OCI-LY7 (cell line): ENCODE measurements around the gene CDH23.

Experiments
- EZH2phosphoT487 ChIP-seq: fragments of 200-600 bp; sonication (generic); IDR thresholded peaks from 2 replicates; pipeline ENCODE4 v1.6.1; 2018; ENCODE audit warnings: low read depth, borderline replicate concordance, mild to moderate bottlenecking, mixed run types, antibody characterized with exemption, low read length, moderate library complexity, mixed read lengths
- TF ChIP-seq, protein P1 (sequence below): fragments of 200-600 bp; sonication (generic); conservative IDR thresholded peaks from 2 replicates; pipeline ENCODE4 v1.5.1; 2014; ENCODE audit warnings: mild to moderate bottlenecking, antibody characterized with exemption, low read length, moderate library complexity, mixed read lengths

GRCh38 chr10:71431239-71432100 lies 34.8 kb downstream of the CDH23 start:
- TF ChIP-seq, protein P1, sequence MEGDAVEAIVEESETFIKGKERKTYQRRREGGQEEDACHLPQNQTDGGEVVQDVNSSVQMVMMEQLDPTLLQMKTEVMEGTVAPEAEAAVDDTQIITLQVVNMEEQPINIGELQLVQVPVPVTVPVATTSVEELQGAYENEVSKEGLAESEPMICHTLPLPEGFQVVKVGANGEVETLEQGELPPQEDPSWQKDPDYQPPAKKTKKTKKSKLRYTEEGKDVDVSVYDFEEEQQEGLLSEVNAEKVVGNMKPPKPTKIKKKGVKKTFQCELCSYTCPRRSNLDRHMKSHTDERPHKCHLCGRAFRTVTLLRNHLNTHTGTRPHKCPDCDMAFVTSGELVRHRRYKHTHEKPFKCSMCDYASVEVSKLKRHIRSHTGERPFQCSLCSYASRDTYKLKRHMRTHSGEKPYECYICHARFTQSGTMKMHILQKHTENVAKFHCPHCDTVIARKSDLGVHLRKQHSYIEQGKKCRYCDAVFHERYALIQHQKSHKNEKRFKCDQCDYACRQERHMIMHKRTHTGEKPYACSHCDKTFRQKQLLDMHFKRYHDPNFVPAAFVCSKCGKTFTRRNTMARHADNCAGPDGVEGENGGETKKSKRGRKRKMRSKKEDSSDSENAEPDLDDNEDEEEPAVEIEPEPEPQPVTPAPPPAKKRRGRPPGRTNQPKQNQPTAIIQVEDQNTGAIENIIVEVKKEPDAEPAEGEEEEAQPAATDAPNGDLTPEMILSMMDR: 0 out of 2 replicates have a peak, but pooled peaks have one; percentile 31
- no peak for TF ChIP-seq EZH2phosphoT487
